ENCODE results near the gene GREB1. TPM values are rescaled to one million over a fixed set of nuclear protein-coding genes. Genes with fewer than 3 reads are reported as not detected.
A peak's percentile ranks its signal among the peaks of the same experiment; 100 is the strongest.

Gene GREB1
- total RNA-seq, 1 donor from 2014 or later, result 30.8 TPM

- Histone ChIP-seq H3K4me2 (peak overlapping the region; percentile 67), H3K36me3 (no peaks in the 10 kb centered on the region), H3K79me2 (ENCODE audit: low read depth) (peaks cover 70% of the 10 kb centered on the region), H2AFZ (replicated peaks) (no peak overlapping the region), H4K20me1 (ENCODE audit: low read depth) (peaks cover 90% of the 10 kb centered on the region), H3K9ac (no peak overlapping the region), H3K4me1 (peaks cover 60% of the 10 kb centered on the region), H3K9me3 (ENCODE audit: low read depth) (no peaks in the 10 kb centered on the region), H3K27me3 (no peaks in the 10 kb centered on the region), H3F3A (ENCODE audit: low read depth) (peaks cover 49% of the 10 kb centered on the region), H3K27ac (no peak overlapping the region), H3K4me3 (no peak overlapping the region)
- Mint-ChIP-seq H3K4me3 (no peak overlapping the region), H3K9me3 (no peaks in the 10 kb centered on the region), H3K36me3 (peaks cover 8% of the 10 kb centered on the region), H3K27ac (peak overlapping the region; percentile 81), H3K4me1 (peaks cover 61% of the 10 kb centered on the region), H3K27me3 (ENCODE audit: insufficient read depth, low read depth) (no peaks in the 10 kb centered on the region)
- no peak for DNase-seq (ENCODE audit: low spot score)
- TF ChIP-seq EZH2 (IDR thresholded peaks at IDR 0.05) (no peak), EZH2phosphoT487 (IDR thresholded peaks at IDR 0.05) (no peak), CTCF (IDR thresholded peaks at IDR 0.05) (no peak)
These were observed 7.9 kb downstream of the GREB1 start for GRCh38 chr2:11541693-11542274.

- no peak overlapping the region for H2AFZ ChIP-seq (replicated peaks)
- Mint-ChIP-seq H3K36me3 (peaks cover 8% of the 10 kb centered on the region), H3K27me3 (ENCODE audit: insufficient read depth, low read depth) (no peaks in the 10 kb centered on the region), H3K27ac (peak overlapping the region; percentile 81), H3K4me3 (no peak overlapping the region), H3K4me1 (peaks cover 61% of the 10 kb centered on the region), H3K9me3 (no peaks in the 10 kb centered on the region)
- TF ChIP-seq EZH2phosphoT487 (IDR thresholded peaks at IDR 0.05) (no peak), CTCF (IDR thresholded peaks at IDR 0.05) (no peak), EZH2 (IDR thresholded peaks at IDR 0.05) (no peak)
- H3K79me2 ChIP-seq (ENCODE audit: low read depth), result peaks cover 69% of the 10 kb centered on the region
- H3K36me3 ChIP-seq, result no peaks in the 10 kb centered on the region
- no peaks in the 10 kb centered on the region for H3K9me3 ChIP-seq (ENCODE audit: low read depth)
- H3K9ac ChIP-seq, result no peak overlapping the region
- no peaks in the 10 kb centered on the region for H3K27me3 ChIP-seq
- no peak overlapping the region for H3K4me3 ChIP-seq
- peaks cover 49% of the 10 kb centered on the region for H3F3A ChIP-seq (ENCODE audit: low read depth)
- H3K4me1 ChIP-seq, result peaks cover 60% of the 10 kb centered on the region
- DNase-seq (ENCODE audit: low spot score), result peak; percentile 32
- H4K20me1 ChIP-seq (ENCODE audit: low read depth), result peaks cover 89% of the 10 kb centered on the region
- H3K4me2 ChIP-seq, result peak overlapping the region; percentile 67
- H3K27ac ChIP-seq, result peak overlapping the region; percentile 67
These were observed 8.5 kb downstream of the GREB1 start for GRCh38 chr2:11542275-11542819.

GRCh38 chr2:11543337-11544216, 9.7 kb downstream of the GREB1 start:
- Histone ChIP-seq H3F3A (ENCODE audit: low read depth) (peaks cover 43% of the 10 kb centered on the region), H3K4me2 (no peak overlapping the region), H3K4me3 (no peak overlapping the region), H3K27ac (no peak overlapping the region), H3K9ac (no peak overlapping the region), H3K36me3 (no peaks in the 10 kb centered on the region), H2AFZ (replicated peaks) (no peak overlapping the region), H3K9me3 (ENCODE audit: low read depth) (no peaks in the 10 kb centered on the region), H4K20me1 (ENCODE audit: low read depth) (peaks cover 82% of the 10 kb centered on the region), H3K4me1 (peaks cover 56% of the 10 kb centered on the region), H3K79me2 (ENCODE audit: low read depth) (peaks cover 78% of the 10 kb centered on the region), H3K27me3 (no peaks in the 10 kb centered on the region)
- Mint-ChIP-seq H3K36me3 (peaks cover 16% of the 10 kb centered on the region), H3K27me3 (ENCODE audit: insufficient read depth, low read depth) (peaks cover 2% of the 10 kb centered on the region), H3K4me3 (no peak overlapping the region), H3K27ac (peak overlapping the region; percentile 57), H3K9me3 (no peaks in the 10 kb centered on the region), H3K4me1 (peaks cover 60% of the 10 kb centered on the region)
- TF ChIP-seq CTCF (IDR thresholded peaks at IDR 0.05) (no peak), EZH2phosphoT487 (IDR thresholded peaks at IDR 0.05) (no peak)
- no peak for DNase-seq (ENCODE audit: low spot score)
